K562 (cell line): Measurements from ENCODE around the gene FBXO46. TPM values are rescaled to one million over a fixed set of nuclear protein-coding genes. Genes with fewer than 3 reads are reported as not detected.

ENCODE experiments used
- AFF1 ChIP-seq, 2 experiments: fragments of 450-650 bp; IDR thresholded peaks; 2 replicates each; pipeline ENCODE4 v1.6.1; 2018; ENCODE audit warnings: mild to moderate bottlenecking in 2 of 2, low read depth in 1 of 2; ENCODE audit not compliant: partially characterized antibody in 2 of 2
- ATF1 ChIP-seq, 2 experiments: fragments of 450-650 bp in 1 of 2; IDR thresholded peaks; 2 replicates each; pipeline ENCODE4 v1.6.1; 2016; ENCODE audit warnings: missing compliant biosample characterization in 1 of 2, missing genetic modification characterization in 1 of 2
- CEBPG ChIP-seq, 3 experiments: fragments of 200-800 bp in 1 of 3; sonication (Bioruptor generic) in 1 of 3; sonication (generic) in 1 of 3; formaldehyde crosslinking in 1 of 3; IDR thresholded peaks in 2 of 3; conservative IDR thresholded peaks in 1 of 3; 2 replicates each; pipeline versions ENCODE4 v1.6.1 to v1.8.0; 2016 to 2022; ENCODE audit warnings: missing compliant biosample characterization in 2 of 3, missing genetic modification characterization in 2 of 3, mild to moderate bottlenecking in 1 of 3, missing genetic modification reagents in 1 of 3
- CTCF ChIP-seq, 3 experiments: IDR thresholded peaks in 2 of 3; conservative IDR thresholded peaks in 1 of 3; 2 replicates each; pipeline ENCODE4 v1.5.1; 2011 to 2012; ENCODE audit warnings: low read length in 3 of 3, mild to moderate bottlenecking in 3 of 3, control low read depth in 2 of 3, improper control_type of control experiment in 1 of 3, inconsistent platforms in 1 of 3, low read depth in 1 of 3, mixed read lengths in 1 of 3, moderate library complexity in 1 of 3; ENCODE audit not compliant: insufficient read depth in 2 of 3
- E2F4 ChIP-seq: sonication (generic); formaldehyde crosslinking; IDR thresholded peaks from 2 replicates; pipeline ENCODE4 v1.8.0; 2022; ENCODE audit warnings: mild to moderate bottlenecking, low read depth, missing genetic modification reagents
- E2F5 ChIP-seq: sonication (generic); formaldehyde crosslinking; IDR thresholded peaks from 2 replicates; pipeline ENCODE4 v1.8.0; 2022; ENCODE audit warnings: mild to moderate bottlenecking, missing genetic modification reagents
- GABPB1 ChIP-seq: sonication (generic); formaldehyde crosslinking; IDR thresholded peaks from 2 replicates; pipeline ENCODE4 v1.8.0; 2022; ENCODE audit warnings: mild to moderate bottlenecking, missing genetic modification reagents
- HLTF ChIP-seq: fragments of 450-650 bp; IDR thresholded peaks from 2 replicates; pipeline ENCODE4 v1.6.1; 2016
- KLF10 ChIP-seq: fragments of 250-450 bp; sonication (Bioruptor Pico); IDR thresholded peaks from 2 replicates; pipeline ENCODE4 v1.6.1; 2021; ENCODE audit warnings: matching md5 sums
- KLF16 ChIP-seq: IDR thresholded peaks from 2 replicates; pipeline ENCODE4 v1.6.1; 2016; ENCODE audit warnings: antibody characterized with exemption
- MTF1 ChIP-seq: fragments of 250-450 bp; sonication (Bioruptor Pico); IDR thresholded peaks from 2 replicates; pipeline ENCODE4 v1.9.0; 2021; ENCODE audit warnings: moderate library complexity, mild to moderate bottlenecking, inconsistent platforms, borderline replicate concordance
- NBN ChIP-seq: fragments of 450-650 bp; IDR thresholded peaks from 2 replicates; pipeline ENCODE4 v1.6.1; 2016; ENCODE audit warnings: low read depth, mild to moderate bottlenecking
- PCBP1 ChIP-seq: fragments of 200-400 bp; formaldehyde crosslinking; IDR thresholded peaks from 2 replicates; pipeline ENCODE4 v1.6.1; 2018; ENCODE audit warnings: mild to moderate bottlenecking, low read depth, low read length; ENCODE audit not compliant: poor library complexity, severe bottlenecking
- POLR2H ChIP-seq: IDR thresholded peaks from 2 replicates; pipeline ENCODE4 v1.6.1; 2016; ENCODE audit warnings: missing genetic modification characterization, low read depth, mild to moderate bottlenecking, control low read depth, missing compliant biosample characterization, moderate library complexity
- SIN3A ChIP-seq, 2 experiments: fragments of 150-350 bp in 1 of 2; IDR thresholded peaks; 2 replicates each; pipeline ENCODE4 v1.6.1; 2011 to 2016; ENCODE audit warnings: borderline replicate concordance in 2 of 2, low read depth in 2 of 2, low read length in 2 of 2, mild to moderate bottlenecking in 2 of 2, moderate library complexity in 2 of 2; ENCODE audit not compliant: control insufficient read depth in 1 of 2
- SLC30A9 ChIP-seq: fragments of 250-450 bp; sonication (Bioruptor Pico); IDR thresholded peaks from 2 replicates; pipeline ENCODE4 v1.8.0; 2022; ENCODE audit warnings: mild to moderate bottlenecking, moderate library complexity
- U2AF1 ChIP-seq: fragments of 200-400 bp; formaldehyde crosslinking; optimal IDR thresholded peaks from 2 replicates; pipeline ENCODE3; 2017; ENCODE audit warnings: mild to moderate bottlenecking, low read depth, low read length, moderate library complexity
- polyA plus RNA-seq, 8 experiments: library from polyadenylated mRNA; depleted of rRNA in 4 of 8; stranded (reverse) in 5 of 8; unstranded in 3 of 8; fragments of >200 nt; fragmentation: Nextera tagmentation in 2 of 8; fragmentation: Illumina TruSeq in 1 of 8; extraction: Ambion mirVana in 2 of 8; extraction: Trizol in 1 of 8; gene quantifications; 2 replicates each; pipeline versions ENCODE4 v1.2.1 to v1.2.3, GENCODE V29; 2011 to 2014; ENCODE audit warnings: inconsistent platforms in 1 of 8, missing spikeins in 1 of 8
- total RNA-seq, 7 experiments: library from RNA; depleted of rRNA in 6 of 7; stranded (reverse); fragments of >200 nt in 6 of 7; fragmentation: Illumina TruSeq in 2 of 7; extraction: Trizol in 2 of 7; gene quantifications; 2 replicates each; pipeline versions ENCODE4 v1.2.1 to v1.2.3, GENCODE V29; 2011 to 2021; ENCODE audit warnings: low replicate concordance in 1 of 7

Gene FBXO46
- total and polyA plus RNA-seq, 9 of the 15 experiments (the other 6 are each of a cell fraction or from before 2014, with no cell fraction given) = 1.5 to 36.1 (median 7.3) TPM

- peak; percentile 68; the same call in 1 of the 2 replicates for TF ChIP-seq E2F5 (CRISPR knock-in tag)
- no peak; the same call in 1 of the 2 replicates for TF ChIP-seq CEBPG (CRISPR knock-in tag; IDR thresholded peaks at IDR 0.05)
- peak in 1 of 2 experiments; percentile 66; a peak in 1 of 4 replicates for TF ChIP-seq CEBPG (tag; conservative IDR thresholded peaks at IDR 0.05 in 1 of 2, IDR thresholded peaks at IDR 0.05 in 1 of 2)
- peak; percentile 63; the same call in 1 of the 2 replicates for TF ChIP-seq KLF16
- no peak for TF ChIP-seq KLF10 (CRISPR knock-in tag)
- peak; percentile 71; the same call in 1 of the 2 replicates for TF ChIP-seq GABPB1 (CRISPR knock-in tag)
- peak; percentile 46 for TF ChIP-seq PCBP1
- TF ChIP-seq MTF1 (CRISPR knock-in tag) = no peak
- TF ChIP-seq SLC30A9 (CRISPR knock-in tag) = no peak
- TF ChIP-seq E2F4 = 0 out of 2 replicates have a peak, but pooled peaks have one; percentile 18
- peak; percentile 61 for TF ChIP-seq POLR2H (tag)
- peak; percentile 81; the same call in 1 of the 2 replicates for TF ChIP-seq HLTF
- TF ChIP-seq SIN3A (IDR thresholded peaks at IDR 0.05; ENCODE audit: borderline replicate concordance in 2 of 2, control insufficient read depth in 1 of 2, low read depth in 2 of 2, low read length in 2 of 2) = peak; percentile 97 to 100
- TF ChIP-seq CTCF (IDR thresholded peaks at IDR 0.05 in 2 of 3, conservative IDR thresholded peaks at IDR 0.05 in 1 of 3; ENCODE audit: insufficient read depth in 2 of 3, low read depth in 1 of 3, low read length in 3 of 3) = no peak
- peak in 1 of 2 experiments; percentile 68 for TF ChIP-seq AFF1 (IDR thresholded peaks at IDR 0.05; ENCODE audit: low read depth in 1 of 2, partially characterized antibody in 2 of 2)
- TF ChIP-seq NBN = peak; percentile 60; the same call in 1 of the 2 replicates
- peak; percentile 85 for TF ChIP-seq U2AF1
- no peak for TF ChIP-seq ATF1 (CRISPR knock-in tag; IDR thresholded peaks at IDR 0.05)
- TF ChIP-seq ATF1 (tag; IDR thresholded peaks at IDR 0.05) = peak; percentile 81
Measured at GRCh38 chr19:45768984-45769782, 38.5 kb upstream of the FBXO46 start, which contains the start of gene SIX5 (continued).
